Lung (tissue), 12 donors: ENCODE measurements around the gene TCOF1. TPM values are rescaled to one million over a fixed set of nuclear protein-coding genes. Genes with fewer than 3 reads are reported as not detected.

Experiments
- ATAC-seq: fragments of 200-7000 bp; cut with Tn5 transposase; one replicate; pipeline ENCODE4 v1.9.1; 2020; ENCODE audit warnings: moderate number of reproducible peaks; ENCODE audit not compliant: insufficient read depth, low FRiP score
- DNase-seq, 3 donors: peaks; one replicate each; pipeline ENCODE4 v3.0.0-alpha.2; 2013 to 2017
- H3K27ac ChIP-seq, 2 donors: one replicate each; pipeline ENCODE4 v1.5.1; 2013; ENCODE audit warnings: mild to moderate bottlenecking in 2 of 2, moderate library complexity in 2 of 2, control low read depth in 1 of 2, inconsistent platforms in 1 of 2, low read depth in 1 of 2, low read length in 1 of 2
- H3K27me3 ChIP-seq, 3 donors: one replicate each; pipeline ENCODE4 v1.5.1; 2013; ENCODE audit warnings: low read length in 2 of 3; ENCODE audit not compliant: control insufficient read depth in 3 of 3, insufficient read depth in 3 of 3
- H3K36me3 ChIP-seq, 4 donors: one replicate each; pipeline ENCODE4 v1.5.1; 2013; ENCODE audit warnings: low read length in 4 of 4, mild to moderate bottlenecking in 1 of 4, moderate library complexity in 1 of 4; ENCODE audit not compliant: control insufficient read depth in 4 of 4, insufficient read depth in 4 of 4
- H3K4me1 ChIP-seq, 5 donors: one replicate each; pipeline ENCODE4 v1.5.1; 2013; ENCODE audit warnings: low read length in 5 of 5, mild to moderate bottlenecking in 2 of 5, moderate library complexity in 1 of 5; ENCODE audit not compliant: control insufficient read depth in 5 of 5, insufficient read depth in 5 of 5
- H3K4me3 ChIP-seq: one replicate; pipeline ENCODE4 v1.5.1; 2013; ENCODE audit warnings: mild to moderate bottlenecking, control low read depth, moderate library complexity
- H3K9ac ChIP-seq, 2 donors: one replicate each; pipeline ENCODE4 v1.5.1; 2013; ENCODE audit warnings: low read length in 2 of 2, control low read depth in 1 of 2; ENCODE audit not compliant: insufficient read depth in 1 of 2
- H3K9me3 ChIP-seq, 4 donors: one replicate each; pipeline ENCODE4 v1.5.1; 2013; ENCODE audit warnings: low read length in 3 of 4, mild to moderate bottlenecking in 1 of 4, moderate library complexity in 1 of 4; ENCODE audit not compliant: control insufficient read depth in 4 of 4, insufficient read depth in 3 of 4
- CTCF ChIP-seq: IDR thresholded peaks from 2 replicates; pipeline ENCODE4 v1.5.1; 2012; ENCODE audit warnings: mild to moderate bottlenecking; ENCODE audit errors: control extremely low read depth, extremely low read depth
- WGBS, 2 donors: extraction: QIAGEN DNeasy Blood & Tissue Kit; methylation state at CpG; one replicate each; pipeline ENCODE4 v1.1.7; 2013; 5-methylcytosine and 5-hydroxymethylcytosine counted together
- polyA plus RNA-seq, 2 donors: library from polyadenylated mRNA; stranded (reverse); fragments of 200-250 nt; gene quantifications; one replicate each; pipeline ENCODE4 v1.2.1, GENCODE V29; 2013
- total RNA-seq, 2 donors: library from RNA; depleted of rRNA in 1 of 2; stranded (reverse); fragments of >200 nt in 1 of 2; gene quantifications; one replicate each; pipeline ENCODE4 v1.2.1, GENCODE V29; 2014 to 2021
- donor health status: control.
- donor health status: control.
- donor health status: Bipolar disorder and iron deficiency.
- donor health status: healthy.
- donor health status: DM: yes; HTN: yes; CAD: no.

TCOF1 gene
- total and polyA plus RNA-seq, 4 donors, result 13.3 to 25.3 (median 15.9) TPM

- DNase-seq, result no peak
- no peak overlapping the region for H3K27ac ChIP-seq
- ATAC-seq, result no peak
- H3K36me3 ChIP-seq, result peaks cover 27 to 76% (median 32%) of the 10 kb centered on the region in 4 donors
- H3K4me3 ChIP-seq, result no peak overlapping the region
- 94 to 97% methylated on average over 3 of the region's 3 CpGs for WGBS, 2 donors
- no peak for TF ChIP-seq CTCF
- no peaks in the 10 kb centered on the region for H3K27me3 ChIP-seq
- H3K4me1 ChIP-seq, result no peaks in the 10 kb centered on the region
- H3K9ac ChIP-seq, result no peak overlapping the region
- H3K9me3 ChIP-seq, result no peaks in the 10 kb centered on the region
Measured at GRCh38 chr5:150391986-150392385, 34.5 kb downstream of the TCOF1 start.

- Histone ChIP-seq H3K4me3 (no peak overlapping the region), H3K4me1 (no peaks in the 10 kb centered on the region), H3K27ac (no peak overlapping the region), H3K36me3 (peaks cover 24 to 78% (median 33%) of the 10 kb centered on the region in 4 donors), H3K27me3 (no peaks in the 10 kb centered on the region), H3K9me3 (no peaks in the 10 kb centered on the region), H3K9ac (no peak overlapping the region)
- DNase-seq (no peak), ATAC-seq (no peak)
- 95 to 97% methylated on average over 7 of the region's 7 CpGs for WGBS, 2 donors
- no peak for TF ChIP-seq CTCF
Measured at GRCh38 chr5:150392680-150393079, 35.2 kb downstream of the TCOF1 start.

- no peaks in the 10 kb centered on the region for H3K4me1 ChIP-seq
- no peaks in the 10 kb centered on the region for H3K27me3 ChIP-seq
- ATAC-seq (no peak), DNase-seq (no peak)
- H3K27ac ChIP-seq, result no peak overlapping the region
- H3K9ac ChIP-seq, result no peak overlapping the region
- no peak for TF ChIP-seq CTCF
- H3K4me3 ChIP-seq, result no peak overlapping the region
- no peaks in the 10 kb centered on the region for H3K9me3 ChIP-seq
- H3K36me3 ChIP-seq, result peaks cover 23 to 77% (median 30%) of the 10 kb centered on the region in 4 donors
- 85 to 86% methylated on average over 3 of the region's 3 CpGs for WGBS, 2 donors
Measured at GRCh38 chr5:150393096-150393645, 35.7 kb downstream of the TCOF1 start.

- no peaks in the 10 kb centered on the region for H3K9me3 ChIP-seq
- no peak for TF ChIP-seq CTCF
- no peak overlapping the region for H3K9ac ChIP-seq
- no peak overlapping the region for H3K4me3 ChIP-seq
- H3K4me1 ChIP-seq, result no peaks in the 10 kb centered on the region
- H3K36me3 ChIP-seq, result peaks cover 23 to 81% (median 28%) of the 10 kb centered on the region in 4 donors
- no peaks in the 10 kb centered on the region for H3K27me3 ChIP-seq
- DNase-seq (no peak), ATAC-seq (no peak)
- 79 to 91% methylated on average over 3 of the region's 3 CpGs for WGBS, 2 donors
- H3K27ac ChIP-seq, result no peak overlapping the region
Measured at GRCh38 chr5:150394131-150394530, 36.6 kb downstream of the TCOF1 start.
